Keratinocyte (primary cell): ENCODE measurements around the gene KRTAP5-3. TPM values are rescaled to one million over a fixed set of nuclear protein-coding genes. Genes with fewer than 3 reads are reported as not detected.

ENCODE experiments used
- DNase-seq: peaks from one replicate; pipeline ENCODE4 v3.0.0-alpha.2; 2011; ENCODE audit warnings: low read depth, missing footprints, low spot score
- FAIRE-seq: peaks from 2 replicates; lab custom pipeline; 2011; peaks lifted over from hg19 to GRCh38; lab: Jason Lieb, UNC
- H2AFZ ChIP-seq: 2 replicates; pipeline ENCODE4 v1.6.0; 2012; ENCODE audit warnings: low read length, control low read depth, inconsistent platforms; ENCODE audit not compliant: control insufficient read depth
- H3K27ac ChIP-seq: 2 replicates; pipeline ENCODE4 v1.5.1; 2011; ENCODE audit warnings: low read length; ENCODE audit not compliant: control insufficient read depth, insufficient read depth
- H3K27me3 ChIP-seq: 3 replicates; pipeline ENCODE4 v1.6.0; 2011; ENCODE audit warnings: low read length; ENCODE audit not compliant: control insufficient read depth, insufficient read depth; ENCODE audit errors: extremely low read depth
- H3K36me3 ChIP-seq, 2 experiments: 2 replicates in 1 of 2; 3 replicates in 1 of 2; pipeline ENCODE4 v1.5.1; 2011; ENCODE audit warnings: low read length in 2 of 2, mild to moderate bottlenecking in 1 of 2; ENCODE audit not compliant: control insufficient read depth in 2 of 2, insufficient read depth in 2 of 2; ENCODE audit errors: extremely low read depth in 1 of 2
- H3K4me1 ChIP-seq: 3 replicates; pipeline ENCODE4 v1.5.1; 2011; ENCODE audit warnings: low read length; ENCODE audit not compliant: control insufficient read depth, insufficient read depth; ENCODE audit errors: extremely low read depth
- H3K4me2 ChIP-seq: 3 replicates; pipeline ENCODE4 v1.6.0; 2011; ENCODE audit warnings: low read depth, low read length; ENCODE audit not compliant: control insufficient read depth, insufficient read depth; ENCODE audit errors: extremely low read depth
- H3K4me3 ChIP-seq, 3 experiments: fragments of 200-600 bp in 1 of 3; sonication (generic) in 1 of 3; 2 replicates in 2 of 3; 3 replicates in 1 of 3; pipeline ENCODE4 v1.5.1; 2011 to 2016; ENCODE audit warnings: low read length in 3 of 3, mild to moderate bottlenecking in 3 of 3, control low read depth in 2 of 3, inconsistent platforms in 1 of 3, low read depth in 1 of 3, mixed read lengths in 1 of 3, mixed run types in 1 of 3, moderate library complexity in 1 of 3; ENCODE audit not compliant: control insufficient read depth in 2 of 3, insufficient read depth in 2 of 3; ENCODE audit errors: extremely low read depth in 1 of 3
- H3K79me2 ChIP-seq: 2 replicates; pipeline ENCODE4 v1.6.0; 2012; ENCODE audit warnings: low read length; ENCODE audit not compliant: control insufficient read depth, insufficient read depth
- H3K9ac ChIP-seq: 3 replicates; pipeline ENCODE4 v1.6.0; 2011; ENCODE audit warnings: low read length; ENCODE audit not compliant: control insufficient read depth, insufficient read depth; ENCODE audit errors: extremely low read depth
- H3K9me1 ChIP-seq: 3 replicates; pipeline ENCODE4 v1.6.0; 2011; ENCODE audit warnings: low read length; ENCODE audit not compliant: control insufficient read depth, insufficient read depth; ENCODE audit errors: extremely low read depth
- H3K9me3 ChIP-seq: 2 replicates; pipeline ENCODE4 v1.5.1; 2012; ENCODE audit warnings: low read depth, low read length; ENCODE audit not compliant: control insufficient read depth
- H4K20me1 ChIP-seq: 3 replicates; pipeline ENCODE4 v1.6.0; 2011; ENCODE audit warnings: low read length; ENCODE audit not compliant: control insufficient read depth, insufficient read depth; ENCODE audit errors: extremely low read depth
- CTCF ChIP-seq, 3 experiments: IDR thresholded peaks in 1 of 3; conservative IDR thresholded peaks in 1 of 3; optimal IDR thresholded peaks in 1 of 3; 2 replicates in 2 of 3; 3 replicates in 1 of 3; pipeline versions ENCODE3 to v1.5.1; 2011; ENCODE audit warnings: low read length in 3 of 3, mild to moderate bottlenecking in 3 of 3, moderate library complexity in 2 of 3, control low read depth in 1 of 3, inconsistent platforms in 1 of 3; ENCODE audit not compliant: insufficient read depth in 2 of 3; ENCODE audit errors: extremely low read depth in 1 of 3
- EZH2 ChIP-seq: IDR thresholded peaks from one replicate; pipeline ENCODE4 v1.6.1; 2012; ENCODE audit warnings: inconsistent platforms, mild to moderate bottlenecking, low read length, moderate library complexity
- dilution Hi-C: fragments of 300-500 bp; cut with MboI; formaldehyde crosslinking; loops from one replicate; pipeline ENCODE4 v1.7.0; 2020; ENCODE audit warnings: low sequenced_read_pairs; ENCODE audit not compliant: extremely low pct_ligation_motif_present
- polyA plus RNA-seq, 5 experiments: library from polyadenylated mRNA; depleted of rRNA in 3 of 5; stranded (reverse) in 3 of 5; stranded (forward) in 1 of 5; unstranded in 1 of 5; fragments of >200 nt; gene quantifications; 1 replicate in 1 of 5; 2 replicates in 3 of 5; 3 replicates in 1 of 5; pipeline versions ENCODE4 v1.2.1 to v1.2.3, GENCODE V29; 2011 to 2012; ENCODE audit warnings: missing spikeins in 2 of 5, low read depth in 1 of 5, low replicate concordance in 1 of 5

KRTAP5-3 gene
- polyA plus RNA-seq, 1 donor (not counting 4 experiments of a cell fraction or from before 2014, with no cell fraction given): not detected

- H3K4me2 ChIP-seq: no peak overlapping the region
Measured at GRCh38 chr11:1628506-1629325, 20.5 kb upstream of the KRTAP5-3 start.

GRCh38 chr11:1625541-1625940, 17.3 kb upstream of the KRTAP5-3 start:
- DNase-seq: no peak
- no peak for FAIRE-seq
- Histone ChIP-seq H3K9me1 (no peaks in the 10 kb centered on the region), H4K20me1 (no peaks in the 10 kb centered on the region), H3K9me3 (no peaks in the 10 kb centered on the region), H3K4me2 (no peak overlapping the region), H3K27me3 (peaks cover 12% of the 10 kb centered on the region), H2AFZ (no peak overlapping the region), H3K4me1 (no peaks in the 10 kb centered on the region), H3K36me3 (no peaks in the 10 kb centered on the region), H3K4me3 (no peak overlapping the region), H3K79me2 (no peaks in the 10 kb centered on the region), H3K27ac (no peak overlapping the region), H3K9ac (no peak overlapping the region)
- dilution Hi-C loops: no loop called here
- TF ChIP-seq CTCF (optimal IDR thresholded peaks at IDR 0.05 in 1 of 3, IDR thresholded peaks at IDR 0.05 in 1 of 3, conservative IDR thresholded peaks at IDR 0.05 in 1 of 3; ENCODE audit: extremely low read depth in 1 of 3, insufficient read depth in 2 of 3, low read length in 3 of 3) (no peak), EZH2 (no peak)

More at GRCh38 chr11:1628506-1629325, 20.5 kb upstream of the KRTAP5-3 start:
- dilution Hi-C loops: no loop called here
- Histone ChIP-seq H3K79me2 (no peaks in the 10 kb centered on the region), H3K4me3 (no peak overlapping the region), H4K20me1 (no peaks in the 10 kb centered on the region), H3K9ac (no peak overlapping the region), H3K9me1 (no peaks in the 10 kb centered on the region), H3K27ac (no peak overlapping the region), H2AFZ (no peak overlapping the region), H3K27me3 (peaks cover 18% of the 10 kb centered on the region), H3K9me3 (no peaks in the 10 kb centered on the region), H3K4me1 (no peaks in the 10 kb centered on the region), H3K36me3 (no peaks in the 10 kb centered on the region)
- TF ChIP-seq EZH2 (no peak), CTCF (optimal IDR thresholded peaks at IDR 0.05 in 1 of 3, IDR thresholded peaks at IDR 0.05 in 1 of 3, conservative IDR thresholded peaks at IDR 0.05 in 1 of 3; ENCODE audit: extremely low read depth in 1 of 3, insufficient read depth in 2 of 3, low read length in 3 of 3) (peak; percentile 81 to 99 (median 93))
- DNase-seq: no peak
- FAIRE-seq: no peak
